Stimulated activated CD8-positive, alpha-beta memory T cell treated with anti-CD3 and anti-CD28 coated beads, Interleukin-15, amount 100 ng/mL, for 24 hours (primary cell): ENCODE results near the gene ASTN2.
"Not testable (repeated sequence)": the region's sequence is repeated elsewhere in the genome, so short reads cannot be mapped to it uniquely, and the experiment has no call there.

Experiments used
- DNase-seq: peaks from one replicate; pipeline ENCODE4 v3.0.0-alpha.2; 2020; ENCODE audit warnings: low read depth

Gene ASTN2

GRCh38 chr9:116924462-116925110, 490.3 kb downstream of the ASTN2 start:
- DNase-seq: no peak

GRCh38 chr9:116917895-116918508, 496.9 kb downstream of the ASTN2 start:
- DNase-seq: not testable (repeated sequence)

- DNase-seq: no peak
Measured at GRCh38 chr9:116913536-116913935, 501.3 kb downstream of the ASTN2 start.

- no peak for DNase-seq
Measured at GRCh38 chr9:116910201-116910600, 504.7 kb downstream of the ASTN2 start.

- DNase-seq: no peak
Measured at GRCh38 chr9:116907989-116908388, 506.9 kb downstream of the ASTN2 start.

- DNase-seq: no peak
Measured at GRCh38 chr9:116905171-116905588, 509.7 kb downstream of the ASTN2 start.

- no peak for DNase-seq
Measured at GRCh38 chr9:116904165-116904564, 510.7 kb downstream of the ASTN2 start.

GRCh38 chr9:116901260-116901659, 513.6 kb downstream of the ASTN2 start:
- DNase-seq: no peak

GRCh38 chr9:116900543-116900942, 514.3 kb downstream of the ASTN2 start:
- no peak for DNase-seq

- no peak for DNase-seq
Measured at GRCh38 chr9:116900007-116900367, 514.9 kb downstream of the ASTN2 start.

GRCh38 chr9:116899337-116900006, 515.4 kb downstream of the ASTN2 start:
- DNase-seq: no peak

GRCh38 chr9:116898131-116898530, 516.7 kb downstream of the ASTN2 start:
- DNase-seq: not testable (repeated sequence)

- no peak for DNase-seq
Measured at GRCh38 chr9:116897201-116897600, 517.7 kb downstream of the ASTN2 start.

GRCh38 chr9:116895961-116896360, 518.9 kb downstream of the ASTN2 start:
- no peak for DNase-seq

GRCh38 chr9:116891424-116891823, 523.4 kb downstream of the ASTN2 start:
- DNase-seq: no peak

GRCh38 chr9:116888476-116888875, 526.4 kb downstream of the ASTN2 start:
- DNase-seq: not testable (repeated sequence)

- no peak for DNase-seq
Measured at GRCh38 chr9:116888066-116888465, 526.8 kb downstream of the ASTN2 start.

GRCh38 chr9:116883676-116884075, 531.2 kb downstream of the ASTN2 start:
- no peak for DNase-seq

GRCh38 chr9:116877072-116877471, 537.8 kb downstream of the ASTN2 start:
- no peak for DNase-seq

- no peak for DNase-seq
Measured at GRCh38 chr9:116875576-116875975, 539.3 kb downstream of the ASTN2 start.

GRCh38 chr9:116873937-116874914, 540.6 kb downstream of the ASTN2 start:
- no peak for DNase-seq

- no peak for DNase-seq
Measured at GRCh38 chr9:116873491-116873890, 541.4 kb downstream of the ASTN2 start.
